NOMO-1 treated with dmso at 0.1 percent for 144 hours (cell line): ENCODE results near the gene SLC16A1.
"Not testable (repeated sequence)": the region's sequence is repeated elsewhere in the genome, so short reads cannot be mapped to it uniquely, and the experiment has no call there.

Experiments used
- DNase-seq: peaks from one replicate; lab custom pipeline; 2025; ENCODE audit not compliant: unreplicated experiment; lab: John Stamatoyannopoulos, UW

Gene SLC16A1

DNA sequence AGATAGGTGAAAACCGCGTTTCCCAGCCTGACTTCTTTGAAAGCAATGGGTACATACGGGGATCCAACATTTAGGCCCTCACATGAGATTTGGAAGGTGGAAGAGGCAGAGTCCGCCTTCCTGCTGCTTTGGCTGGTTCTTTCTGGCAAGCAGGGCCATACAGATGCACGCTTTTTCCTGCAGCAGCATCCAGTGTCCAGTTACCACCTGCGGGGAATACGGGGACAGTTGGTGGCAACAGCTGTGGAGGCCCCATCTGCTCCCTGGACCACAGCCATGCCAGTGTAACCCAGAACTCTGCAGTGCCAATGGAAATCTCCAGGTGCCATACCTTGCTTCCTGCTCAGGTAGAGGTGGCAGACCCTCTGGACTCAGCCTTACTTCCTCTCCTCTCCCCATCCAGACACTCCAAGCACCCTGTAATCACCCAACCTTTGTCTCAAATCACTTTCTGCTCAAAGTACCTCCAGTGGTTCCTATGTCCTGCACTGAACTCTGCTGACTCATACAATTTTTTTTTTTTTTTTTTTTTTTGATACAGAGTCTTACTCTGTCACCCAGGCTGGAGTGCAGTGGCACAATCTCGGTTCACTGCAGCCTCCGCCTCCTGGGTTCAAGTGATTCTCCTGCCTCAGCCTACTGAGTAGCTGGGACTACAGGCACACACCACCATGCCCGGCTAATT lies 68.3 kb downstream of the SLC16A1 start:
- DNase-seq = no peak

DNA sequence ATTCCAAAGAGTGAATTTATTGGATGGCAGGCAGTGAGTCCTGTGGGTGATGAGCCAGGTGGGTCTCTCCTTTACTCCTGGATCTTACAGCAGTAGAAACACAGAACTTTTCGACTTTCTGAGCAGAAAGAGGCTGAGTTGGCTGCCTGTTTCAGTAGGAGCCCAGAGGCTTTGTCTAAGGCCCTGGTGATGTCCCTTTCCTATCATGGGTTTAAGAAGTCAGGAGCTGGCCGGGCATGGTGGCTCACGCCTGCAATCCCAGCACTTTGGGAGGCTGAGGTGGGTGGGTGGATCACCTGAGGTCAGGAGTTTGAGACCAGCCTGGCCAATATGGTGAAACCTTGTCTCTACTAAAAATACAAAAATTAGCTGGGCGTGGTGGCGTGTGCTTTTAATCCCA lies 71.0 kb downstream of the SLC16A1 start:
- DNase-seq = not testable (repeated sequence)

DNA sequence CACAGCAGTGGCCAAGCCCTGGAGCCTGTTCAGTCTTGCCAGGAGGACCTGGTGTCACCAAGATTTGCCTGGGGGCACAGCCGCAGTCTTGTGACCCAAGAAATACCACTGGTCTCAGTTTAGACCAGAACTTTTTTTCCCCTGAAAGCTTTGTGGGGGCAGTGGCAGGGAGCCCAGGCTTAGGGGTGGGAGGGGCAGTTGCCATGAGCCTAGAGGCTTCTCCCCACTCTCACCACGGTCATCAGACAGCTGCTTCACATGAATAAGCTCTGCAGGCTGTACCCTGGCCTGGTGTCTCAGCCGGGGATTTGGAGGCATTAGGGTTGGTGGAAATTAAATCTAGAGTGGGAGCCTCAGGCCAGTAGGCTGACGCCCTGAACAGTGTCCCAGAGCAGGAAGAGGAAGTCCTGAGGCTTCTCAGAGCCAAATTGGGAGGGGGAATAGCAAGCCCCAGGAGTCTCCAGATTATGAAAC lies 73.7 kb downstream of the SLC16A1 start:
- DNase-seq = peak; percentile 19

DNA sequence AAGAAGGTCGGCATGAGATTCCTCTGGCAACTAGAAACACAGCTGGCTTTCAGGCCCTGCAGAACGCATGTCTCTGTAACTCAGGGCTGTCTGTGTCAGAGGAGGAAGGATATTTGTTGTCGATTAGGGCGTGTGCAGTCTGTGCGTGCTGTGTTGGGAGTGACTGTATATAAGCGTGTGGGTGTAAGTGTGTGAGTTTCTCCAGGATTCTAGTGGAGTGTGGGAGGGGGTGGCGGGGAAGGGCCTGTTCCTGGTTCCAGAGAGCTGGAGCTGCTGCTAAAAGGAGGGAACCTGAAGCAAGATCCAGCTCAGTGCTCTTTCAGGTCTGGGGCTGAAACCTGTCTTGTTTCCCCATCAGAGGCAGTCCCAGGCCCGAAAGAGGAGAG lies 74.3 kb downstream of the SLC16A1 start:
- no peak for DNase-seq

DNA sequence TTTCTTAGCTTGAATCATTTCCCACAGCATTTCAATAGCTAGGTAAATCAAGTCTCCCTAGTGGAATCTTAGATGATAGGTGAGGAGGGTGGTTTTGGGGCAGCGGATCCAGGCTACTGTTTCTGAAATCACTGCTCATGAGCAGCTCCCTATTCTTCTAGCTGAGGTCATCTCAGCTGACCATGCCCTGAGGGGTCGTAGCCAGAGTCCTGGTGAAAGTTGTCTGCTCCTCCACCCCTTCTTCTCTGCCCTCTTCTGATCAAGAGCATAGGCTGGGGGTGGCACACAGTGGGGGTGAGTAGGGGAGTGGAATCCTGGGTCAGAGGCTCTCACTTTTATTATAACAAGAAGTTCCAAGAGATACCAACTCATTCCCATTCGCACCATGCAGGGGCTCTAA lies 76.2 kb downstream of the SLC16A1 start:
- no peak for DNase-seq

DNA sequence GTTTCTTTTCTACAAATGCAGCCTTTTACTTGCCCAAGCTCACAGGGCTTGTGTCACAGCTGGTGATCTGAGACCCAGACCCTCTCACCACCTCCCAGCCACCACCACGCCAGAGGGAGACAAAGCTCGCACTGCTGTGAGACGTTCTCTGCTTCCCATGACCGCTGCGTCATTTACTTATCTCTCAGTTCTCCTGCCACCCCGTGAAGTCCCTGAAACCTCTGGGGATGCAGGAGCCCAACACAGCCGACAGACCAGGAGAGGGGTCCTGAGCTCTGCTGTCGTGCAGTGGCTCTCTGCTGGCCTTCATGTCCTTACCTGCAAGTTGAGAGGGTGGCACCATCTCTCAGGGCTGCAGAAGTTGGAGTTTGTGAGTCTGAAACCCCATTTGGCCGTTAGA lies 77.7 kb downstream of the SLC16A1 start:
- DNase-seq = no peak

DNA sequence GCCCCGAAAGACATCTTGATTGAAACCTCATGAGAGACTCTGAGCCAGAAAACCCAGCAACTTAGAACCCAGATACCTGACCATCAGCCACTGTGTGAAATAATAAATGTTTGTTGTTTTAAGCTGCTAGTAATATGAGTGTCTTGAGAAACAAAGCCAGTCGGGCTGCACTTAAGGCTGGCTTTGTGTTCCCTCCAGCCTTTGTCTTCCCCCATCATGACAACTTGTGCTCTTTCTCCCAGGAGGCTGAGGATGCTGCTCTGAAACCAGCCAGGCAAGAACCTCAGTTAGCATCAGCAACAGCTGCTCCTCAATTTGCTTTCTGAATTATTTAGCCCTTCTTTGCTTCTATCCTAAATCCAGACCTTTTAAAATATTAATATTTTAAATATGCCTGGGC lies 78.2 kb downstream of the SLC16A1 start:
- no peak for DNase-seq

DNA sequence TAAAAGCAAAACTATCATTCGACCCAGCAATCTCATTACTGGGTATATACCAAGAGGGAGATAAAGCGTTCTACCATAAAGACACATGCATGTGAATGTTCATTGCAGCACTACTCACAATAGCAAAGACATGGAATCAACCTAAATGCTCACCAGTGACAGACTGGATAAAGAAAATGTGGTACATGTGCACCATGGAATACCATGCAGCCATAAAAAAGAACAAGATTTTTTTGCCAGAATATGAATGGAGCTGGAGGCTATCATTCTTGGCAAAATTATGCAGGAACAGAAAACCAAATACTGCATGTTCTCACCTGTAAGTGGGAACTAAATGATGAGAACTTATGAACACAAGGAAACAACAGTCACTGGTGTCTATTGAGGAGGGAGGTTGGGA lies 79.7 kb downstream of the SLC16A1 start:
- DNase-seq = no peak

DNA sequence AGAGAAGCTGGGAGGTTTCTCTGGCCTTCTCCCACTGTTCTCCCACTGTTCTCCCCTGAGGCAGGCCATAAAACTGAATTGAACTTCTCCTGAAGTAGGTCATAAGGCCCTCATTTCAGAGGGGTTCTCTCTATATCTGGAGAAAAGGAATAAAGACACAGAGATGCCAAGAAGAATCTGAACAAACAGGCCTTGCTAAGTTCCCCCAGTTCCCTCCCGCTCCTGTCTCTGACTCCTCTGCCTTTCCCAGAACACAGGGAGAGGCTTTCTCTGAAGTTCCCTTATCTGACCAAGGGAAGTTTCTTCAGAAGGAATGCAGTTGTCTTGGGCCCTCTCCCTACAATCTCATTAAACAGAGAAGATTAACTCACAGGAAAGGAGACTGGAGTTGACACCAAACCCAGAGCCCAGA lies 83.4 kb downstream of the SLC16A1 start:
- DNase-seq = no peak

DNA sequence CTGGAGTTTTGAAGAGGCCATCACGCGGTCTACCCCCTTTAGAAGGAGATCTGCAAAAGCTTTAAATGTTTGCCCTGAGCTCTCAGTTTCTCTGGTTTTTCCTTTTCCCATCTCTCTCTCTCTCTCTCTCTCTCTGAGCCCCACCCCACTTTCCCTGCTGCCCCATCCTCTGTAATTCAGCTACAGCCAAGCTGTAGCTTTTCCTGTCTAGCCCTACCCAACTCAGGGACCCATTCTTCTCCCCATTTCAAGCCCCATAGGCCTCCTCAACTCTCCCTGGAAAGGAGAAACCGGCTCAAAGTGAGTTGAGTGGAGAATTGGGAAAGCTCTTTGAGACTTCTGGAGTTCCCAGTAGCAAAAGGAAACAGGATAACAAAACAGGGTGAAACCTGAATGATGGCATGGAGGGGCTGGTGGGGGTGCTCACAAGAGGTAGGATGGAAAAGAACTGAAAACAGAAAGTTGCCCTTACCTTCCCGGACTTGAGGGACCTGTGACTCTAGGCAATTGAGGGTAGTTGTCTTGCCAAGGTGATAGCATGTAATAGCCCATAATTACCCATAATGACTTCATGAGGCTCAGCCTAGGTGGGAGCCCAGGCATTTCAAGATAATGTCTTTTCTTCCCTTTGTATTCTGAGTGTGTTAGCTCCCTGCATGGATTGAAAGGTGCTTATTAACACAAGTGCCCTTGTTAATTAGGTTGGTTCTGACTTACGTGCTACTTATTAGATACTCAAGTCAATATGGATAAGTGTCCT lies 84.9 kb downstream of the SLC16A1 start:
- no peak for DNase-seq

DNA sequence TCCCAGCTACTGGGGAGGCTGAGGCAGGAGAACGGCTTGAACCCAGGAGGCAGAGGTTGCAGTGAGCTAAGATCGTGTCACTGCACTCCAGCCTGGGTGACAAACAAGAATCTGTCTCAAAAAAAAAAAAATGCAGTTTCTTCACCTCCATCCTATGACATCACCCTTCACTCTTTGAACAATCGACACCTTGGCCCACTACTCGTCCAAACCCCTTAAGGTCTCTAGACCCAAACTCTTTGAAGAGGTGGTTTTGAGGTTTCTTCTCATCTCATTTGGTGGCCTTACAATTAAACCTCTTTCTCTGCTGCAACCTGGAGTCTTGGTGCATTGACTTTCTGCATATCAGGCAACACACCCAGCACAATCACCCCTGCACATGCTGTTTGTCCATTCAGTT lies 86.1 kb downstream of the SLC16A1 start:
- no peak for DNase-seq

DNA sequence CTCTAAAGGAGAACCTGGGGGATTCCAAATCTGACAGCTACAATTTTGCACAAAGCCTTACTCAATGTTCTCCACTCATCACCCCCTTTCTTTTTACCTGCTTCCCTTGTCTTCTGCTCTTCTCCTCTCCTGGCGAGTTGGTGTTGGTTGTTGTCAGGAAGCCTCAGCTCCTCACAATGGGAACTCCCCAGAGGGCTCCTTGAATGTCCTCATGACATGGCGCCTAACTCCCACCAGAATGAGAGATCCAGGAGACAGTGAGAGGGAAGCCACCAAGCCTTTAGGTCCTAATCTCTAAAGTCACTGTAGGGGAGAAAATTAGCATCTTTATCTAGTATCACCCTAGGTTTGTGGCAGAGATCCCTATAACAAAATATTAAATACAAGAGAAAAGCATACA lies 87.8 kb downstream of the SLC16A1 start:
- DNase-seq = no peak

DNA sequence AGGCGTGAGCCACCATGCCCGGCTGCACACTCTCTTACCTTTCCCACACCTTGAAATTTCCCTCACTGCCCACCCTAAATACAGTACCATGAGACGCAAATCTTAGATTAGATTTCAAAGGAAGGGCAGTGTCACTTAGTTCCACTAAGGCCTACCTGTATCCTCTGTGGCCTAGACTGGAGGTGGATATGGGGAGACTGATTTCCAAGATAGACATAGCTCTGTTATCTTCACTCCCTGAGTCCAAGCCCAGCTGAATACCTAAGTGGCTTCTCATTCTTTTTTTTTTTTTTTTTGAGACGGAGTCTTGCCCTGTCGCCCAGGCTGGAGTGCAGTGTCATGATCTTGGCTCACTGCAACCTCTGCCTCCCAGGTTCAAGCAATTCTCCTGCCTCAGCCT lies 89.0 kb downstream of the SLC16A1 start:
- no peak for DNase-seq

DNA sequence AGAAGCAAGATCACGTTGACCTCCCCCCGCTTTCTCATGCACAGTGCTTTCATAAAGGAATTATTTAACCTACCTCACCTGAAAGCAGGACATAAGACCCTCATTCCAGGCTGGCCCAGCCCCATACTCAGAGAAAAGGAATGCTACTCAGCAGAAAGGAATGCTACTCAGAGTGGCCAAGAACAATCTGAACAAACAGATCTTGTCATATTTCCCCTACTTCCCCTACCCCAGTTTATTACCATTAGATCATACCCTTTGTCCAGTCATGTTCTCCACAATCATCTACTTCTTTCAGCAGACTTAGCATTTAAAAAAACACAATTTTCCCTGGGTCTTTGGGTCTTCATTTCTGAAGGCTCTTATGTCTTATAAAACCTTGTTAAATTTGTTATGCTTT lies 89.8 kb downstream of the SLC16A1 start:
- DNase-seq = no peak

DNA sequence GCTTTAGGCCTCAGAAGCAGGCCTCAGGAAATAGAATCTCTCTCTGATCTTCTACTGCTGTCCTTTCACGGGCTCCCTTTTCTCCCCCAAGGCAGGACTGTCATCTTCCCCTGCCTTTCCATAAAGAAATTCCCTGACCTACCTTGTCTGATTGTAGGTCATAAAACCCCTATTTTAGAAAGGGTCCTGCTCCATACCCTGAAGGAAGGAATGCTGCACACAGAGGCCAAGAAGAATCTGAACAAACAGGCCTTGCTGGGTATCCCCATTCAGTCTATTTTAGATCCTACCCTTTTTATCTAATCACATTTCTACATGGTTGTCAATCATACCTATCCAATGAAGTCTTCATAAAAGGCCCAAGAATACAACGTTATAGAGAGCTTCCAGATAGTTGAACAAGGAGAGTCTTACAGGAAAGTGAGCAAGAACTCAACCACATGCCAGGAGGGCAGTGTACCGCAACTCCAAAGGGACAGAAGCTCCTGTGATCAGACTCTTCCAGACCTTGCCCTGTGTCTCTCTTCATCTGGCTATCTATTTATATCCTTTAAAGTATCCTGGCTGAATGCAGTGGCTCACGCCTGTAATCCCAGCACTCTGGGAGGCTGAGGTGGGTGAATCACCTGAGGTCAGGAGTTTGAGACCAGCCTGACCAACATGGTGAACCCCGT lies 93.1 kb downstream of the SLC16A1 start:
- DNase-seq = no peak
